ACC112 (cell line): ENCODE results near the gene DHH.
"Not testable (repeated sequence)": the region's sequence is repeated elsewhere in the genome, so short reads cannot be mapped to it uniquely, and the experiment has no call there.

ENCODE experiments used
- H2AFZ ChIP-seq: fragments of 200-600 bp; sonication (generic); one replicate; pipeline ENCODE4 v1.6.0; 2017; ENCODE audit warnings: antibody characterized with exemption, low read length; ENCODE audit not compliant: unreplicated experiment
- H3K27ac ChIP-seq: fragments of 200-600 bp; sonication (generic); 2 replicates; pipeline ENCODE4 v1.5.1; 2014; ENCODE audit warnings: low read depth, mild to moderate bottlenecking, antibody characterized with exemption, low read length, moderate library complexity
- H3K27me3 ChIP-seq: fragments of 200-600 bp; sonication (generic); 2 replicates; pipeline ENCODE4 v1.6.1; 2014; ENCODE audit warnings: mild to moderate bottlenecking, antibody characterized with exemption, low read length, moderate library complexity, mixed read lengths; ENCODE audit not compliant: insufficient read depth
- H3K36me3 ChIP-seq: fragments of 200-600 bp; sonication (generic); 2 replicates; pipeline ENCODE4 v1.6.1; 2016; ENCODE audit warnings: mild to moderate bottlenecking, antibody characterized with exemption, low read length, moderate library complexity, mixed read lengths; ENCODE audit not compliant: insufficient read depth
- H3K4me1 ChIP-seq: fragments of 200-600 bp; sonication (generic); one replicate; pipeline ENCODE4 v1.6.1; 2016; ENCODE audit warnings: low read length, mixed read lengths; ENCODE audit not compliant: insufficient read depth, unreplicated experiment, control insufficient read depth
- H3K4me3 ChIP-seq: fragments of 200-600 bp; sonication (generic); 2 replicates; pipeline ENCODE4 v1.5.1; 2014; ENCODE audit warnings: mild to moderate bottlenecking, low read depth, low read length
- H3K79me2 ChIP-seq: fragments of 200-600 bp; sonication (generic); one replicate; pipeline ENCODE4 v1.6.0; 2016; ENCODE audit warnings: low read length; ENCODE audit not compliant: control insufficient read depth, unreplicated experiment, insufficient read depth

The DHH gene

GRCh38 chr12:49130151-49131050 lies 35.8 kb upstream of the DHH start:
- no peak overlapping the region for H2AFZ ChIP-seq
- no peaks in the 10 kb centered on the region for H3K27me3 ChIP-seq
- peak overlapping the region; percentile 98 for H3K27ac ChIP-seq
- H3K4me1 ChIP-seq, result peaks cover 28% of the 10 kb centered on the region
- peak overlapping the region; percentile 97 for H3K4me3 ChIP-seq
- H3K79me2 ChIP-seq, result peaks cover 54% of the 10 kb centered on the region
- peaks cover 30% of the 10 kb centered on the region for H3K36me3 ChIP-seq

GRCh38 chr12:49129332-49130150 lies 34.9 kb upstream of the DHH start:
- H3K27me3 ChIP-seq, result no peaks in the 10 kb centered on the region
- H3K27ac ChIP-seq, result peak overlapping the region; percentile 98
- H2AFZ ChIP-seq, result no peak overlapping the region
- peaks cover 28% of the 10 kb centered on the region for H3K4me1 ChIP-seq
- H3K4me3 ChIP-seq, result peak overlapping the region; percentile 97
- peaks cover 54% of the 10 kb centered on the region for H3K79me2 ChIP-seq
- H3K36me3 ChIP-seq, result peaks cover 30% of the 10 kb centered on the region

GRCh38 chr12:49127971-49128370 lies 33.4 kb upstream of the DHH start:
- H3K27me3 ChIP-seq, H2AFZ ChIP-seq, H3K27ac ChIP-seq, H3K4me3 ChIP-seq: not testable (repeated sequence)
- Histone ChIP-seq H3K79me2 (peaks cover 43% of the 10 kb centered on the region), H3K36me3 (peaks cover 30% of the 10 kb centered on the region), H3K4me1 (peaks cover 17% of the 10 kb centered on the region)

- Histone ChIP-seq H3K27me3 (no peaks in the 10 kb centered on the region), H3K36me3 (peaks cover 30% of the 10 kb centered on the region), H3K79me2 (peaks cover 34% of the 10 kb centered on the region), H3K27ac (peak overlapping the region; percentile 7), H3K4me3 (no peak overlapping the region), H3K4me1 (peaks cover 12% of the 10 kb centered on the region), H2AFZ (no peak overlapping the region)
Observed at GRCh38 chr12:49126852-49127763, 32.5 kb upstream of the DHH start.

GRCh38 chr12:49121047-49121696 lies 26.6 kb upstream of the DHH start:
- no peaks in the 10 kb centered on the region for H3K36me3 ChIP-seq
- H3K4me3 ChIP-seq, result no peak overlapping the region
- peak overlapping the region; percentile 88 for H2AFZ ChIP-seq
- no peaks in the 10 kb centered on the region for H3K79me2 ChIP-seq
- H3K27ac ChIP-seq, result no peak overlapping the region
- H3K4me1 ChIP-seq, result peaks cover 3% of the 10 kb centered on the region
- H3K27me3 ChIP-seq, result no peaks in the 10 kb centered on the region

- Histone ChIP-seq H2AFZ (peak overlapping the region; percentile 98), H3K27ac (peak overlapping the region; percentile 7; the same call in 1 of the 2 replicates), H3K27me3 (no peaks in the 10 kb centered on the region), H3K4me1 (peaks cover 14% of the 10 kb centered on the region), H3K36me3 (no peaks in the 10 kb centered on the region), H3K4me3 (peak overlapping the region; percentile 98), H3K79me2 (peaks cover 29% of the 10 kb centered on the region)
Observed at GRCh38 chr12:49111206-49111605, 16.6 kb upstream of the DHH start.

GRCh38 chr12:49110464-49111155 lies 16.0 kb upstream of the DHH start, which contains the start of gene LMBR1L:
LMBR1L (minus strand) TSS chr12:49110847; CDS start chr12:49110555, 292 bp downstream.
- Histone ChIP-seq H3K4me3 (peak within 1 kb of the TSS; percentile 98), H3K79me2 (peaks cover 35% of the 10 kb centered on the region), H2AFZ (peak within 1 kb of the TSS; percentile 99), H3K27ac (peak within 1 kb of the TSS; percentile 50; the same call in 1 of the 2 replicates), H3K4me1 (peaks cover 20% of the 10 kb centered on the region), H3K36me3 (no peaks in the 10 kb centered on the region), H3K27me3 (no peaks in the 10 kb centered on the region)

- Histone ChIP-seq H3K4me1 (peaks cover 27% of the 10 kb centered on the region), H3K27me3 (no peaks in the 10 kb centered on the region), H3K79me2 (peaks cover 39% of the 10 kb centered on the region), H2AFZ (peak overlapping the region; percentile 99), H3K36me3 (no peaks in the 10 kb centered on the region), H3K4me3 (peak overlapping the region; percentile 98), H3K27ac (peak overlapping the region; percentile 50; the same call in 1 of the 2 replicates)
Observed at GRCh38 chr12:49109641-49110463, 15.3 kb upstream of the DHH start.
